SU-DHL-6 (cell line): ENCODE results near the gene AP2M1.

Experiments
- EZH2phosphoT487 ChIP-seq: fragments of 200-600 bp; sonication (generic), shearing (Covaris generic); conservative IDR thresholded peaks from 2 replicates; pipeline ENCODE4 v1.6.1; 2018; ENCODE audit warnings: mild to moderate bottlenecking, antibody characterized with exemption, low read length, moderate library complexity, mixed read lengths
- TF ChIP-seq, protein P1 (sequence below): fragments of 200-600 bp; sonication (generic); IDR thresholded peaks from one replicate; pipeline ENCODE4 v1.5.1; 2017; ENCODE audit warnings: antibody characterized with exemption, mild to moderate bottlenecking, low read length, moderate library complexity; ENCODE audit not compliant: insufficient read depth, poor library complexity, severe bottlenecking

GRCh38 chr3:184174646-184175492 lies at the start of gene AP2M1:
- TF ChIP-seq, protein P1, sequence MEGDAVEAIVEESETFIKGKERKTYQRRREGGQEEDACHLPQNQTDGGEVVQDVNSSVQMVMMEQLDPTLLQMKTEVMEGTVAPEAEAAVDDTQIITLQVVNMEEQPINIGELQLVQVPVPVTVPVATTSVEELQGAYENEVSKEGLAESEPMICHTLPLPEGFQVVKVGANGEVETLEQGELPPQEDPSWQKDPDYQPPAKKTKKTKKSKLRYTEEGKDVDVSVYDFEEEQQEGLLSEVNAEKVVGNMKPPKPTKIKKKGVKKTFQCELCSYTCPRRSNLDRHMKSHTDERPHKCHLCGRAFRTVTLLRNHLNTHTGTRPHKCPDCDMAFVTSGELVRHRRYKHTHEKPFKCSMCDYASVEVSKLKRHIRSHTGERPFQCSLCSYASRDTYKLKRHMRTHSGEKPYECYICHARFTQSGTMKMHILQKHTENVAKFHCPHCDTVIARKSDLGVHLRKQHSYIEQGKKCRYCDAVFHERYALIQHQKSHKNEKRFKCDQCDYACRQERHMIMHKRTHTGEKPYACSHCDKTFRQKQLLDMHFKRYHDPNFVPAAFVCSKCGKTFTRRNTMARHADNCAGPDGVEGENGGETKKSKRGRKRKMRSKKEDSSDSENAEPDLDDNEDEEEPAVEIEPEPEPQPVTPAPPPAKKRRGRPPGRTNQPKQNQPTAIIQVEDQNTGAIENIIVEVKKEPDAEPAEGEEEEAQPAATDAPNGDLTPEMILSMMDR = no peak
- no peak for TF ChIP-seq EZH2phosphoT487
